Choroid plexus epithelial cell (primary cell): ENCODE measurements around the gene CPA5.
A peak's percentile ranks its signal among the peaks of the same experiment; 100 is the strongest.

Experiments used
- DNase-seq: peaks from one replicate; pipeline ENCODE4 v3.0.0-alpha.2; 2010; ENCODE audit warnings: low read depth
- H3K4me3 ChIP-seq: 2 replicates; pipeline ENCODE4 v1.5.1; 2011; ENCODE audit warnings: low read depth, mild to moderate bottlenecking, control low read depth, low read length, moderate library complexity
- CTCF ChIP-seq: conservative IDR thresholded peaks from 2 replicates; pipeline ENCODE4 v1.5.1; 2011; ENCODE audit warnings: low read depth, mild to moderate bottlenecking, control low read depth, inconsistent platforms, low read length, moderate library complexity

CPA5 gene

GRCh38 chr7:130397758-130398073 lies 53.1 kb downstream of the CPA5 start:
- H3K4me3 ChIP-seq, result no peak overlapping the region
- no peak for TF ChIP-seq CTCF
- DNase-seq, result no peak

- no peak for TF ChIP-seq CTCF
- no peak for DNase-seq
- no peak overlapping the region for H3K4me3 ChIP-seq
Measured at GRCh38 chr7:130398526-130399090, 54.0 kb downstream of the CPA5 start.

GRCh38 chr7:130400120-130400572 lies 55.5 kb downstream of the CPA5 start:
- H3K4me3 ChIP-seq, result no peak overlapping the region
- TF ChIP-seq CTCF, result no peak
- DNase-seq, result no peak

- TF ChIP-seq CTCF, result no peak
- no peak for DNase-seq
Measured at GRCh38 chr7:130401101-130401500, 56.5 kb downstream of the CPA5 start.

GRCh38 chr7:130401578-130401977 lies 57.0 kb downstream of the CPA5 start:
- no peak for TF ChIP-seq CTCF
- H3K4me3 ChIP-seq, result no peak overlapping the region
- no peak for DNase-seq

More at GRCh38 chr7:130401101-130401500, 56.5 kb downstream of the CPA5 start:
- H3K4me3 ChIP-seq, result no peak overlapping the region

- no peak for TF ChIP-seq CTCF
- no peak for DNase-seq
- no peak overlapping the region for H3K4me3 ChIP-seq
Measured at GRCh38 chr7:130405003-130405402, 60.4 kb downstream of the CPA5 start.

- no peak for TF ChIP-seq CTCF
- DNase-seq, result peak; percentile 74
- no peak overlapping the region for H3K4me3 ChIP-seq
Measured at GRCh38 chr7:130409067-130409711, 64.6 kb downstream of the CPA5 start.
